Fibroblast of mammary gland (primary cell): ENCODE data around the gene ACACB.

Experiments used
- DNase-seq: peaks from one replicate; pipeline ENCODE4 v3.0.0-alpha.2; 2010; ENCODE audit warnings: low read depth
- H3K4me3 ChIP-seq: 2 replicates; pipeline ENCODE4 v1.5.1; 2011; ENCODE audit warnings: low read depth, mild to moderate bottlenecking, low read length, moderate library complexity; ENCODE audit not compliant: control insufficient read depth
- CTCF ChIP-seq: conservative IDR thresholded peaks from 2 replicates; pipeline ENCODE4 v1.5.1; 2011; ENCODE audit warnings: low read depth, low read length, inconsistent platforms; ENCODE audit not compliant: control insufficient read depth, insufficient read depth

ACACB gene

GRCh38 chr12:109192358-109192757, 76.0 kb downstream of the ACACB start:
- peak; percentile 65 for DNase-seq

GRCh38 chr12:109193896-109194295, 77.5 kb downstream of the ACACB start:
- TF ChIP-seq CTCF = no peak
- no peak for DNase-seq
- no peak overlapping the region for H3K4me3 ChIP-seq

More at GRCh38 chr12:109192358-109192757, 76.0 kb downstream of the ACACB start:
- no peak overlapping the region for H3K4me3 ChIP-seq
- no peak for TF ChIP-seq CTCF

GRCh38 chr12:109196332-109196731, 79.9 kb downstream of the ACACB start:
- TF ChIP-seq CTCF = no peak
- no peak overlapping the region for H3K4me3 ChIP-seq
- DNase-seq = no peak

GRCh38 chr12:109197327-109197726, 80.9 kb downstream of the ACACB start:
- H3K4me3 ChIP-seq = no peak overlapping the region
- no peak for DNase-seq
- TF ChIP-seq CTCF = no peak

GRCh38 chr12:109199324-109199723, 82.9 kb downstream of the ACACB start:
- no peak overlapping the region for H3K4me3 ChIP-seq
- no peak for TF ChIP-seq CTCF
- no peak for DNase-seq

GRCh38 chr12:109200825-109201495, 84.6 kb downstream of the ACACB start:
- no peak for TF ChIP-seq CTCF
- H3K4me3 ChIP-seq = no peak overlapping the region
- no peak for DNase-seq

GRCh38 chr12:109201496-109201885, 85.1 kb downstream of the ACACB start:
- no peak overlapping the region for H3K4me3 ChIP-seq
- no peak for TF ChIP-seq CTCF
- no peak for DNase-seq
